ENCODE measurements around the gene LMAN1L. TPM values are rescaled to one million over a fixed set of nuclear protein-coding genes. Genes with fewer than 3 reads are reported as not detected.

LMAN1L gene
- polyA plus RNA-seq, 1 donor from 2014 or later: not detected

DNA sequence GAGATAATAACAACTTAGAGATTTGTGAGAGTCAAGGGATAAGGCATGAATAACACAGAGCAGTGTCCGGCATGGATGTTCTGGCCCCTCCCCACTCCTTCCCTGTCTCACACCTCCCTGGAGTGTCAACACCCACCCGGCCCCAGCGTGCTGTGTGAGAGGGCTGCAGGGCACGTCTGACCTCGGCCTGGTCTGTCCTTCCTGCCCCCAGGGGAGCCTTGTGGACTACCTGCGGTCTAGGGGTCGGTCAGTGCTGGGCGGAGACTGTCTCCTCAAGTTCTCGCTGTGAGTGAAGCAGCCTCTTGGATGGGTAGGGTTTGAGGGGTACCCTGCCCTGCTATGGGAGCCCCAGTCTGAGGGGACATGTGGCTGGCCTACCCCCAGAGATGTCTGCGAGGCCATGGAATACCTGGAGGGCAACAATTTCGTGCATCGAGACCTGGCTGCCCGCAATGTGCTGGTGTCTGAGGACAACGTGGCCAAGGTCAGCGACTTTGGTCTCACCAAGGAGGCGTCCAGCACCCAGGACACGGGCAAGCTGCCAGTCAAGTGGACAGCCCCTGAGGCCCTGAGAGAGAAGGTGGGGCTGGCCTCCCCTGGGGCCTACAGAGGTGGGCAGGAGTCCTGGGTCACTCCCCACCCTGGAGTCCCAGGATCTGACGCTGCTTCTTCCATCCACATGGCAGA is 11.2 kb upstream of the LMAN1L start:
- H3K9ac ChIP-seq (ENCODE audit: low read length): no peak overlapping the region
- TF ChIP-seq RAD21 (conservative IDR thresholded peaks at IDR 0.05): no peak
- TF ChIP-seq SMC3 (conservative IDR thresholded peaks at IDR 0.05; ENCODE audit: poor library complexity): no peak
- TF ChIP-seq POLR2AphosphoS5 (IDR thresholded peaks at IDR 0.05): no peak
- TF ChIP-seq CTCF (IDR thresholded peaks at IDR 0.05; ENCODE audit: poor library complexity, severe bottlenecking): no peak
- no peak for TF ChIP-seq TAF1 (IDR thresholded peaks at IDR 0.05; ENCODE audit: low read depth)
- TF ChIP-seq, protein P1, sequence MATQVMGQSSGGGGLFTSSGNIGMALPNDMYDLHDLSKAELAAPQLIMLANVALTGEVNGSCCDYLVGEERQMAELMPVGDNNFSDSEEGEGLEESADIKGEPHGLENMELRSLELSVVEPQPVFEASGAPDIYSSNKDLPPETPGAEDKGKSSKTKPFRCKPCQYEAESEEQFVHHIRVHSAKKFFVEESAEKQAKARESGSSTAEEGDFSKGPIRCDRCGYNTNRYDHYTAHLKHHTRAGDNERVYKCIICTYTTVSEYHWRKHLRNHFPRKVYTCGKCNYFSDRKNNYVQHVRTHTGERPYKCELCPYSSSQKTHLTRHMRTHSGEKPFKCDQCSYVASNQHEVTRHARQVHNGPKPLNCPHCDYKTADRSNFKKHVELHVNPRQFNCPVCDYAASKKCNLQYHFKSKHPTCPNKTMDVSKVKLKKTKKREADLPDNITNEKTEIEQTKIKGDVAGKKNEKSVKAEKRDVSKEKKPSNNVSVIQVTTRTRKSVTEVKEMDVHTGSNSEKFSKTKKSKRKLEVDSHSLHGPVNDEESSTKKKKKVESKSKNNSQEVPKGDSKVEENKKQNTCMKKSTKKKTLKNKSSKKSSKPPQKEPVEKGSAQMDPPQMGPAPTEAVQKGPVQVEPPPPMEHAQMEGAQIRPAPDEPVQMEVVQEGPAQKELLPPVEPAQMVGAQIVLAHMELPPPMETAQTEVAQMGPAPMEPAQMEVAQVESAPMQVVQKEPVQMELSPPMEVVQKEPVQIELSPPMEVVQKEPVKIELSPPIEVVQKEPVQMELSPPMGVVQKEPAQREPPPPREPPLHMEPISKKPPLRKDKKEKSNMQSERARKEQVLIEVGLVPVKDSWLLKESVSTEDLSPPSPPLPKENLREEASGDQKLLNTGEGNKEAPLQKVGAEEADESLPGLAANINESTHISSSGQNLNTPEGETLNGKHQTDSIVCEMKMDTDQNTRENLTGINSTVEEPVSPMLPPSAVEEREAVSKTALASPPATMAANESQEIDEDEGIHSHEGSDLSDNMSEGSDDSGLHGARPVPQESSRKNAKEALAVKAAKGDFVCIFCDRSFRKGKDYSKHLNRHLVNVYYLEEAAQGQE (IDR thresholded peaks at IDR 0.05; ENCODE audit: borderline replicate concordance): no peak
- TF ChIP-seq MXI1 (conservative IDR thresholded peaks at IDR 0.05; ENCODE audit: poor library complexity, severe bottlenecking): no peak
- no peak for TF ChIP-seq EZH2 (IDR thresholded peaks at IDR 0.05; ENCODE audit: borderline replicate concordance, insufficient read depth, low read length, poor library complexity, severe bottlenecking)
- no peak for TF ChIP-seq EP300 (conservative IDR thresholded peaks at IDR 0.05; ENCODE audit: poor library complexity, severe bottlenecking)
- H3K9me3 ChIP-seq (ENCODE audit: low read length): no peaks in the 10 kb centered on the region
- peaks cover 2% of the 10 kb centered on the region for H3K79me2 ChIP-seq (replicated peaks; ENCODE audit: insufficient read depth, low read length)
- H3F3A ChIP-seq (ENCODE audit: insufficient read depth, low read length, poor library complexity, severe bottlenecking): no peaks in the 10 kb centered on the region
- H2AFZ ChIP-seq (ENCODE audit: low read depth, low read length): no peak overlapping the region
- H4K20me1 ChIP-seq (ENCODE audit: insufficient read depth): no peaks in the 10 kb centered on the region
- no peaks in the 10 kb centered on the region for H3K27me3 ChIP-seq (ENCODE audit: insufficient read depth, low read depth, low read length)
- H3K4me3 ChIP-seq (ENCODE audit: low read length): no peak overlapping the region
- H3K9me2 ChIP-seq (ENCODE audit: insufficient read depth, low read length): no peaks in the 10 kb centered on the region
- H3K27ac ChIP-seq (ENCODE audit: low read length): no peak overlapping the region
- no peak overlapping the region for H3K4me2 ChIP-seq (ENCODE audit: low read length)
- peaks cover 4% of the 10 kb centered on the region for H3K36me3 ChIP-seq (ENCODE audit: insufficient read depth, low read length)

- no peak overlapping the region for H3K9ac ChIP-seq (ENCODE audit: low read length)
- H2AFZ ChIP-seq (ENCODE audit: low read depth, low read length): no peak overlapping the region
- no peak overlapping the region for H3K4me2 ChIP-seq (ENCODE audit: low read length)
- TF ChIP-seq CTCF (IDR thresholded peaks at IDR 0.05; ENCODE audit: poor library complexity, severe bottlenecking) (no peak), RAD21 (conservative IDR thresholded peaks at IDR 0.05) (no peak), EP300 (conservative IDR thresholded peaks at IDR 0.05; ENCODE audit: poor library complexity, severe bottlenecking) (no peak), SMC3 (conservative IDR thresholded peaks at IDR 0.05; ENCODE audit: poor library complexity) (no peak), TAF1 (IDR thresholded peaks at IDR 0.05; ENCODE audit: low read depth) (no peak), MXI1 (conservative IDR thresholded peaks at IDR 0.05; ENCODE audit: poor library complexity, severe bottlenecking) (no peak), EZH2 (IDR thresholded peaks at IDR 0.05; ENCODE audit: borderline replicate concordance, insufficient read depth, low read length, poor library complexity, severe bottlenecking) (no peak)
- TF ChIP-seq, protein P1 (IDR thresholded peaks at IDR 0.05; ENCODE audit: borderline replicate concordance): no peak
- H3F3A ChIP-seq (ENCODE audit: insufficient read depth, low read length, poor library complexity, severe bottlenecking): no peaks in the 10 kb centered on the region
- H3K79me2 ChIP-seq (replicated peaks; ENCODE audit: insufficient read depth, low read length): no peaks in the 10 kb centered on the region
- H3K36me3 ChIP-seq (ENCODE audit: insufficient read depth, low read length): peaks cover 4% of the 10 kb centered on the region
- no peak overlapping the region for H3K4me3 ChIP-seq (ENCODE audit: low read length)
- H3K27ac ChIP-seq (ENCODE audit: low read length): no peak overlapping the region
- H3K27me3 ChIP-seq (ENCODE audit: insufficient read depth, low read depth, low read length): no peaks in the 10 kb centered on the region
- no peaks in the 10 kb centered on the region for H3K9me3 ChIP-seq (ENCODE audit: low read length)
- no peaks in the 10 kb centered on the region for H4K20me1 ChIP-seq (ENCODE audit: insufficient read depth)
- H3K9me2 ChIP-seq (ENCODE audit: insufficient read depth, low read length): no peaks in the 10 kb centered on the region
Measured at GRCh38 chr15:74802290-74802689, 10.3 kb upstream of the LMAN1L start.

All from neural cell (in vitro differentiated cells).